AG04450 (cell line): ENCODE data around the gene PGLYRP4. TPM values are rescaled to one million over a fixed set of nuclear protein-coding genes. Genes with fewer than 3 reads are reported as not detected.

Source experiments
- CTCF ChIA-PET: fragments of 300-600, 350-600 bp; formaldehyde crosslinking; extraction: SDS; loops from one replicate; lab custom pipeline; 2022; ENCODE audit warnings: antibody characterized with exemption, inconsistent platforms; lab: Charles Lee
- POLR2A ChIA-PET: fragments of 350-600 bp; formaldehyde crosslinking; extraction: SDS; loops from one replicate; lab custom pipeline; 2021; ENCODE audit warnings: antibody characterized with exemption, inconsistent platforms; lab: Yijun Ruan, JAX
- DNase-seq: peaks from one replicate; pipeline ENCODE4 v3.0.0-alpha.2; 2011; ENCODE audit warnings: low read depth, low spot score
- H3K27ac ChIP-seq: one replicate; pipeline ENCODE4 v1.5.1; 2012; ENCODE audit warnings: low read depth, low read length, control low read depth
- H3K27me3 ChIP-seq: one replicate; pipeline ENCODE4 v1.6.0; 2012; ENCODE audit warnings: low read length; ENCODE audit not compliant: control insufficient read depth, insufficient read depth
- H3K4me3 ChIP-seq: 2 replicates; pipeline ENCODE4 v1.5.1; 2011; ENCODE audit warnings: mild to moderate bottlenecking, low read depth, low read length, control low read depth
- H3K9me3 ChIP-seq: 2 replicates; pipeline ENCODE4 v1.5.1; 2012; ENCODE audit warnings: low read length; ENCODE audit not compliant: control insufficient read depth, insufficient read depth
- CTCF ChIP-seq: IDR thresholded peaks from 2 replicates; pipeline ENCODE4 v1.5.1; 2011; ENCODE audit warnings: low read depth, low read length, control low read depth, inconsistent platforms
- polyA plus RNA-seq: library from polyadenylated mRNA; depleted of rRNA; stranded (reverse); fragments of >200 nt; gene quantifications from 2 replicates; pipeline ENCODE4 v1.2.3, GENCODE V29; 2011

The PGLYRP4 gene
- polyA plus RNA-seq, 1 experiment, result not detected

GRCh38 chr1:153392258-153392657 lies 43.6 kb upstream of the PGLYRP4 start:
- POLR2A ChIA-PET, result no interaction called here
- TF ChIP-seq CTCF, result no peak
- H3K27me3 ChIP-seq, result peaks cover 8% of the 10 kb centered on the region
- H3K4me3 ChIP-seq, result no peak overlapping the region
- no peak for DNase-seq
- CTCF ChIA-PET, result no interaction called here
- H3K9me3 ChIP-seq, result no peaks in the 10 kb centered on the region
- no peak overlapping the region for H3K27ac ChIP-seq

DNA sequence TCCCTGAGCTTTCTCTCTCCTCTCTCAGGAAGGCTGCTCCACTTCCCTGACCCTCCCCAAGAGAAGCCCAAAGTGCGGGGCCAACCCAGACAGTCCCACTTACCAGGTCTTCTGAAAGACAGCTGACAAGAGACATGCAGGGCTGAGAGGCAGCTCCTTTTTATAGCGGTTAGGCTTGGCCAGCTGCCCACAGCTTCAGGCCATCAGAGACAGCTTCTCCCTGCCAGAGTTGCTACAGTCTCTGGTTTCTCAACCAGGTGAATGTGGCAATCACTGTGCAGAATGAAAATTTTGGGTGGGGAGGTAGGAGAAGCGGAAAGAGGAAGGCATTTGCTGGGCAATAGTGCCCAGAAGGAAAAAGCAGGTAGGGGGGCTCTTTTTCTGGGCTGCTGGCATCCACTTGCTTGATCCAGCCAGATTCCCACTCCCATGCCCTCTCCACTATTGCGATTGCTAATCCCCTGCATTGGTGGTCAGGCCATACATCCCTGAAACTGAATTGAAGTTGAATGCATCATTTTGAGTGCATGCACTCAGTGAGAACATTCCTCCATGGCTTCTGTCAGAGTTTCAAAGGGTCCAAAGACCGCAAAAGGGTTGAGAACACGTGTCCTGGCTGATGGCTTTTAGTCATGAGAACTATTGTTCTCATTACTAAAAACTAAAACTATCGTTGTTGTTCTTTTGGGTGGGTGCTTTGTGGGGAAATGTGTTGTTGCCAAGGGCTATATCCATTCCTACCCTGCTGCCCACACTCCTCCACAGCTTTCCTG lies 42.5 kb upstream of the PGLYRP4 start, which contains the start of gene S100A8:
TSS of gene S100A8 (minus strand) at position 136 of the 773 bp plus-strand sequence. CDS start 538 bp downstream, outside the sequence.
- DNase-seq, result no peak
- no peak for TF ChIP-seq CTCF
- no peak within 1 kb of the TSS for H3K27ac ChIP-seq
- peaks cover 8% of the 10 kb centered on the region for H3K27me3 ChIP-seq
- POLR2A ChIA-PET, result no interaction called here
- CTCF ChIA-PET, result no interaction called here
- H3K9me3 ChIP-seq, result no peaks in the 10 kb centered on the region
- no peak within 1 kb of the TSS for H3K4me3 ChIP-seq

- TF ChIP-seq CTCF, result no peak
- peaks cover 8% of the 10 kb centered on the region for H3K27me3 ChIP-seq
These were observed 41.6 kb upstream of the PGLYRP4 start for GRCh38 chr1:153389973-153390879.

DNA sequence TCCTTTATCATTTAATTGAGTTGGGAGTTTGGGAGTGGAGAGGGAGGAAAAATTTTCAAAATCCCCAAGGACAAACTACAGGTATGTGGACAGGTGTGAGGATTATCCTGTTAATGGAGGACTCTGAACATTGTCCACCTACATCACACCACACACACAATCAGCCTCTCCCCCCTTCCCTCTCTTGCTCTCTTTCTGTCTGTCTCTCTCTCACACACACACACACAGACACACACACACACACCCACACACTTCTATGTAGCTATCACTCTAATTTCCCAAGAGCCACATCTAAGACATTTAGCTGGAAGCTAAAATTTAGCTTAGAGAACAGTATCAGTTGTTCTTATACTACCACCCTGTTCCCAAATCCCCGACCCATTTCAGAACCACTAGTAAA lies 40.8 kb upstream of the PGLYRP4 start:
- CTCF ChIA-PET, result no interaction called here

More at GRCh38 chr1:153389973-153390879, 41.6 kb upstream of the PGLYRP4 start:
- ChIA-PET CTCF (no interaction called here), POLR2A (no interaction called here)
- Histone ChIP-seq H3K9me3 (no peaks in the 10 kb centered on the region), H3K4me3 (no peak overlapping the region), H3K27ac (no peak overlapping the region)
- no peak for DNase-seq

More for the DNA sequence above, 40.8 kb upstream of the PGLYRP4 start:
- POLR2A ChIA-PET, result no interaction called here
- no peak for DNase-seq
- Histone ChIP-seq H3K4me3 (no peak overlapping the region), H3K27me3 (peaks cover 8% of the 10 kb centered on the region), H3K27ac (no peak overlapping the region), H3K9me3 (no peaks in the 10 kb centered on the region)
- TF ChIP-seq CTCF, result no peak
